Hepatocyte (in vitro differentiated cells): ENCODE results near the gene PCDHA7.
"Not testable (repeated sequence)": the region's sequence is repeated elsewhere in the genome, so short reads cannot be mapped to it uniquely, and the experiment has no call there.

ENCODE experiments used
- EZH2 ChIP-seq: fragments of 200-600 bp; sonication (generic); IDR thresholded peaks from 2 replicates; pipeline ENCODE4 v1.6.1; 2016; ENCODE audit warnings: antibody characterized with exemption, mild to moderate bottlenecking, borderline replicate concordance
- EZH2phosphoT487 ChIP-seq: fragments of 200-600 bp; sonication (generic); IDR thresholded peaks from one replicate; pipeline ENCODE4 v1.6.1; 2018; ENCODE audit warnings: antibody characterized with exemption, mild to moderate bottlenecking, low read depth, moderate library complexity; ENCODE audit not compliant: unreplicated experiment, severe bottlenecking
- TF ChIP-seq, protein P1 (sequence below): fragments of 200-600 bp; sonication (generic); IDR thresholded peaks from 2 replicates; pipeline ENCODE4 v1.5.1; 2016; ENCODE audit warnings: antibody characterized with exemption, mild to moderate bottlenecking; ENCODE audit not compliant: poor library complexity

DNA sequence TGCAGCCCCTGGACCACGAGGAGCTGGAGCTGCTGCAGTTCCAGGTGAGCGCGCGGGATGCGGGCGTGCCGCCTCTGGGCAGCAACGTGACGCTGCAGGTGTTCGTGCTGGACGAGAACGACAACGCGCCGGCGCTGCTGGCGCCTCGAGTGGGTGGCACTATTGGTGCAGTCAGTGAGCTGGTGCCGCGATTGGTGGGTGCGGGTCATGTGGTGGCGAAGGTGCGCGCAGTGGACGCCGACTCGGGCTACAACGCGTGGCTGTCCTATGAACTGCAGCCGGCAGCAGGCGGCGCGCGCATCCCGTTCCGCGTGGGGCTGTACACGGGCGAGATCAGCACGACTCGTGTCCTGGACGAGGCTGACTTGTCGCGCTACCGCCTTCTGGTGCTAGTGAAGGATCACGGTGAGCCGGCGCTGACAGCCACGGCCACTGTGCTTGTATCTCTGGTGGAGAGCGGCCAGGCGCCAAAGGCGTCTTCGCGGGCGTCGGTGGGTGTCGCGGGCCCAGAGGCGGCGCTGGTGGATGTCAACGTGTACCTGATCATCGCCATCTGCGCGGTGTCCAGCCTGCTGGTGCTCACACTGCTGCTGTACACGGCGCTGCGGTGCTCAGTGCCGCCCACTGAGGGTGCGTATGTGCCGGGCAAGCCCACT is 46.1 kb upstream of the PCDHA7 start:
- TF ChIP-seq EZH2, EZH2phosphoT487: not testable (repeated sequence)
- TF ChIP-seq, protein P1, sequence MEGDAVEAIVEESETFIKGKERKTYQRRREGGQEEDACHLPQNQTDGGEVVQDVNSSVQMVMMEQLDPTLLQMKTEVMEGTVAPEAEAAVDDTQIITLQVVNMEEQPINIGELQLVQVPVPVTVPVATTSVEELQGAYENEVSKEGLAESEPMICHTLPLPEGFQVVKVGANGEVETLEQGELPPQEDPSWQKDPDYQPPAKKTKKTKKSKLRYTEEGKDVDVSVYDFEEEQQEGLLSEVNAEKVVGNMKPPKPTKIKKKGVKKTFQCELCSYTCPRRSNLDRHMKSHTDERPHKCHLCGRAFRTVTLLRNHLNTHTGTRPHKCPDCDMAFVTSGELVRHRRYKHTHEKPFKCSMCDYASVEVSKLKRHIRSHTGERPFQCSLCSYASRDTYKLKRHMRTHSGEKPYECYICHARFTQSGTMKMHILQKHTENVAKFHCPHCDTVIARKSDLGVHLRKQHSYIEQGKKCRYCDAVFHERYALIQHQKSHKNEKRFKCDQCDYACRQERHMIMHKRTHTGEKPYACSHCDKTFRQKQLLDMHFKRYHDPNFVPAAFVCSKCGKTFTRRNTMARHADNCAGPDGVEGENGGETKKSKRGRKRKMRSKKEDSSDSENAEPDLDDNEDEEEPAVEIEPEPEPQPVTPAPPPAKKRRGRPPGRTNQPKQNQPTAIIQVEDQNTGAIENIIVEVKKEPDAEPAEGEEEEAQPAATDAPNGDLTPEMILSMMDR, result not testable (repeated sequence)
